Measurements from ENCODE around the gene C1QL2. TPM values are rescaled to one million over a fixed set of nuclear protein-coding genes. Genes with fewer than 3 reads are reported as not detected.

The C1QL2 gene
- total and polyA plus RNA-seq, 8 donors: 0.07 to 0.15 (median 0.09) TPM; not detected in 5

DNA sequence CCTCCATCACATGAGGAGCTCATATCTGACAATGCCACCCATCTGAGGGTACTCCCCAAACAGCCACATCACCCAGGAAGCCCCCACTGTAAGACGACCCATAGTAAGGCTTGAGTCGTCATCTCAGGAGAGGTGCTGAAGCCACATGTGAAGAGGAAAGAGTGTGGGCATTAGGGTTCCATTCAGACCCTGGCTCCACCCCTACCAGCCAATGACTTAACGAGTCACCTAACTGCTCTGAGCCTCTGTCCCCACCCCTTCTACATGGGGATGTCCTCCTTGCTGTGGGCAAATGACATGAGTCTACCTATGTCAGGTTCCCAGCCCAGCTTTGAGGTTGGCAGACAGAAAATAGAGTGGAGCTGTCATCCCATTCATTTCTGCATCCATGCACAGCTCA lies 46.3 kb downstream of the C1QL2 start:
- H3K36me3 ChIP-seq: no peaks in the 10 kb centered on the region
- 47 to 48% methylated on average over 3 of the region's 3 CpGs for WGBS, 2 donors
- ATAC-seq (no peak), FAIRE-seq (no peak), DNase-seq (no peak)
- H3K27ac ChIP-seq: no peak overlapping the region
- intact Hi-C loops (cut with DNase I): no loop called here
- TF ChIP-seq, protein P1, sequence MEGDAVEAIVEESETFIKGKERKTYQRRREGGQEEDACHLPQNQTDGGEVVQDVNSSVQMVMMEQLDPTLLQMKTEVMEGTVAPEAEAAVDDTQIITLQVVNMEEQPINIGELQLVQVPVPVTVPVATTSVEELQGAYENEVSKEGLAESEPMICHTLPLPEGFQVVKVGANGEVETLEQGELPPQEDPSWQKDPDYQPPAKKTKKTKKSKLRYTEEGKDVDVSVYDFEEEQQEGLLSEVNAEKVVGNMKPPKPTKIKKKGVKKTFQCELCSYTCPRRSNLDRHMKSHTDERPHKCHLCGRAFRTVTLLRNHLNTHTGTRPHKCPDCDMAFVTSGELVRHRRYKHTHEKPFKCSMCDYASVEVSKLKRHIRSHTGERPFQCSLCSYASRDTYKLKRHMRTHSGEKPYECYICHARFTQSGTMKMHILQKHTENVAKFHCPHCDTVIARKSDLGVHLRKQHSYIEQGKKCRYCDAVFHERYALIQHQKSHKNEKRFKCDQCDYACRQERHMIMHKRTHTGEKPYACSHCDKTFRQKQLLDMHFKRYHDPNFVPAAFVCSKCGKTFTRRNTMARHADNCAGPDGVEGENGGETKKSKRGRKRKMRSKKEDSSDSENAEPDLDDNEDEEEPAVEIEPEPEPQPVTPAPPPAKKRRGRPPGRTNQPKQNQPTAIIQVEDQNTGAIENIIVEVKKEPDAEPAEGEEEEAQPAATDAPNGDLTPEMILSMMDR (IDR thresholded peaks at IDR 0.05): no peak
- no peaks in the 10 kb centered on the region for H3K9me3 ChIP-seq
- no peaks in the 10 kb centered on the region for H3K27me3 ChIP-seq
- no peak overlapping the region for H3K4me3 ChIP-seq
- no peaks in the 10 kb centered on the region for H3K4me1 ChIP-seq

DNA sequence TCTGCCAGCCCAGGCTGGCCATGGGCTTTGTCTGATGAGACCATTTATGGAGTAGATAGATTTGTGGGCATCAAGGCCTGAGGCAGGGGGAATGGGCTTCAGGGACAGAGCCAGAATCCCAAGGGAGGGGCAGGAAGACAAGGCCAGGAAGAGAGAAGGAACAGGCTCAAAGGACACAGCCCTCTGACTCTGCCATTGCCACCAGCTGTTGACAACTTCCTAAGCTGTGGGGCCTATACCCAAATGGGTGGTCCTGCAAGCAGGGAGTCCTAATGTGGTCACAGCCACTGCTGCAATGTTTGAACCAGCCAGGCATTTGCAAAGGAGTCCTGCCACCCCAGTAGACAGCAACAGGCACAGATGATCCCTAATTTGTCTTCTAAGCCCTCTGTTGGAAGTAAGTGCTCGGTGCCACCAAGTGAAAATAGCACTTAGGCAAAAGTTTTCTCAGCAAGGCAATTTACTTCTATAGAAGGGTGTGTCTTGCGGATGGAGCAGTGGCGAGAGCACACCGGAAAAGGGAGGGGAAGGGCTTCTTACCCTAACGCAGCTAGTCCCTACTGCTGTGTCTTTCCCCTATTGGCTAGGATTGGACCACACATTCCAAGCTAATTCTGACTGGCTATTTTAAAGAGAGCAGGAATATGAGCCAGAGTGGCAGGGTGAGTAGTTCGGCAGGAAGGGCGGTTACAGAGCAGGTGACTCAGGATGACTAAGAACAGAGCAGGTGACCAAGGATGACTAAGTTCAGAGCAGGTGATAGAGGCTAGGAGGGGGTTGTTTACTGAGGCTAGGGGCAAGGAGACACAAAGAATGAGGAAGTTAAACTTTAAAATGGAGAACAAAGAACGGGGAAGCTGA lies 47.2 kb downstream of the C1QL2 start:
- no peak overlapping the region for H3K4me3 ChIP-seq
- H3K36me3 ChIP-seq: no peaks in the 10 kb centered on the region
- H3K27me3 ChIP-seq: no peaks in the 10 kb centered on the region
- H3K27ac ChIP-seq: no peak overlapping the region
- H3K9me3 ChIP-seq: no peaks in the 10 kb centered on the region
- ATAC-seq: peak in 1 of 4 donors; percentile 38
- intact Hi-C loops (cut with DNase I): no loop called here
- DNase-seq: no peak
- TF ChIP-seq, protein P1 (IDR thresholded peaks at IDR 0.05): no peak
- no peak for FAIRE-seq
- 58 to 70% methylated on average over 8 of the region's 8 CpGs for WGBS, 2 donors
- no peaks in the 10 kb centered on the region for H3K4me1 ChIP-seq

DNA sequence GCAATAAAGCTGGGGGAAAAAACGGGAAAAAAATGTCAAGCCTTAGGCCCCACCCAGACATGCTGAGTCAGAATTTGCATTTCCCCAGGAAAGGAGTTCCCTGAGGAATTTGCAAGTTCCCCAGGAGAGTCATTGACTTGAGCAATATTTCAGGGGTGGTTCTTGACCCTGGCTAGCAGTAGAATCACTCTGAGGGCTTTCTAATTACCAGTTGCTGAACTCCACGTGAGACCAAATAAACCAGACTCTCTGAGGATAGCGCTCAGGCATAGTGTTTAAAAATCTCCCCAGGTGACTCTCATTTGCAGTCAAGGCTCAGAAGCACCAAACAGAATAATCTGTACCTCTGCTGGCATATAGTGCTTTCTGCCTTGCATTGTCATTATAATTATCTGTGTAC lies 48.7 kb downstream of the C1QL2 start:
- Histone ChIP-seq H3K27ac (no peak overlapping the region), H3K36me3 (no peaks in the 10 kb centered on the region), H3K4me3 (no peak overlapping the region), H3K4me1 (no peaks in the 10 kb centered on the region), H3K27me3 (no peaks in the 10 kb centered on the region), H3K9me3 (no peaks in the 10 kb centered on the region)
- ATAC-seq: no peak
- DNase-seq: no peak
- FAIRE-seq: no peak
- intact Hi-C loops (cut with DNase I): no loop called here
- TF ChIP-seq, protein P1 (IDR thresholded peaks at IDR 0.05): no peak
- 30 to 41% methylated on average over 3 of the region's 3 CpGs for WGBS, 2 donors

DNA sequence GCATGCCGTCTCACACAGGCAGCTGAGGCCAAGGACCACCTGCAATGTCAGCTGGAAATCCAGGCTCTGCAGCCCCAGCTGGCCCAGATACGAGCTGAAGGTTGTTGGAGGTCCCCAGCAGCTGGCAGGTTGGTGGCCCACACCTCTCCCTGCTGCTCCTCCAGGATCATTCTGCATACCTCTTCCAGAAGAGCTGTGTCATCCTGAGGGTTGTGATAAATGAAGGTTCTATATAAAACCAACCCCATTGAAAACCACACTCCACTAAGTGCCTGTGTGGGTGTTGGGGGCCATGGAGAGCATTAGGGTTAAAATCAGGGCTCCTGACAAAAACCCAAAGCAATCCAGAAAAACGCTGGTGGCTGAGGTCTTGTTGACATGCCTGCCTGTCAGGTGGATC lies 50.4 kb downstream of the C1QL2 start:
- 45 to 48% methylated on average over 3 of the region's 3 CpGs for WGBS, 2 donors
- DNase-seq (no peak), FAIRE-seq (no peak), ATAC-seq (no peak)
- H3K27ac ChIP-seq: no peak overlapping the region
- no peak overlapping the region for H3K4me3 ChIP-seq
- no peaks in the 10 kb centered on the region for H3K9me3 ChIP-seq
- intact Hi-C loops (cut with DNase I): no loop called here
- H3K27me3 ChIP-seq: no peaks in the 10 kb centered on the region
- H3K4me1 ChIP-seq: no peaks in the 10 kb centered on the region
- H3K36me3 ChIP-seq: no peaks in the 10 kb centered on the region
- TF ChIP-seq, protein P1 (IDR thresholded peaks at IDR 0.05): no peak

DNA sequence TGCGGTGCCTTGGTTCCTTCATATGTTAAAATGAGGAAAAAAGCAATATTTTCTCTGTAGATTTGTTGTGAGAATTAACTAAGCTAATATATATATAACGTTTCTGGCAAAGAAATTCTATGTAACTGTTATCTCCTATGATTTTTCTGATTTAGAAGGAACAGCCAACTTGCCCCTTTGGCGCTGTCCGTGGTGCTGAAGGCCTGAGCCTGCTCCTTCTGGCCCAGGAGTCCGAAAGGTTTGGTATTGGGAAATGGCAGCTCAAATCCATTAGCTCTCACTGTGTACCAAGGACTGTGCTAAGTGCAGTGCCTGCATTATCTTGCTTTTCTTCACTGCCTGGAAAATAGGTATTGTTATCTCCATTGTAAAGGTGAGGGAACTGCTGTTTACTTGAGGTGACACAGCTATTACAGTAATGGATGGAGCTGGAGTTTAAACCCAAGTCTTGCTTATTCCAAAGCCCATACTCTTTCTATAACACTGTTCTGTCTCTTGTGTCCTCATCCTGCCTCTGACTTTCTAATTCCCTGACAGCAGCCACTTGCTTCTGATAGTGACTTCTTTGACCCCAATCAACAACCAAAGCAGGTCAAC lies 52.2 kb downstream of the C1QL2 start:
- TF ChIP-seq, protein P1 (IDR thresholded peaks at IDR 0.05): no peak
- DNase-seq (peak in 5 of 6 donors; percentile 19 to 80 (median 47)), ATAC-seq (peak in 1 of 4 donors; percentile 60), FAIRE-seq (no peak)
- intact Hi-C loops (cut with DNase I): no loop called here
- Histone ChIP-seq H3K27ac (no peak overlapping the region), H3K4me3 (no peak overlapping the region), H3K4me1 (no peaks in the 10 kb centered on the region), H3K36me3 (no peaks in the 10 kb centered on the region), H3K9me3 (no peaks in the 10 kb centered on the region), H3K27me3 (no peaks in the 10 kb centered on the region)
- 29 to 32% methylated on average over 5 of the region's 5 CpGs for whole genome bisulfite sequencing, 2 donors
